Stimulated activated CD8-positive, alpha-beta memory T cell treated with anti-CD3 and anti-CD28 coated beads, Interleukin-7, amount 100 ng/mL, for 4 hours (primary cell): ENCODE measurements around the gene CCSER2.
"Not testable (repeated sequence)": the region's sequence is repeated elsewhere in the genome, so short reads cannot be mapped to it uniquely, and the experiment has no call there.

Source experiments
- DNase-seq, 2 donors: peaks; one replicate each; pipeline ENCODE4 v3.0.0-alpha.2; 2020; ENCODE audit warnings: low read depth in 2 of 2

The CCSER2 gene

GRCh38 chr10:84521468-84521867, 193.1 kb downstream of the CCSER2 start:
- DNase-seq: no peak

- no peak for DNase-seq
Observed at GRCh38 chr10:84522612-84523462, 194.4 kb downstream of the CCSER2 start.

- no peak for DNase-seq
Observed at GRCh38 chr10:84523526-84523925, 195.1 kb downstream of the CCSER2 start.

GRCh38 chr10:84524435-84524834, 196.0 kb downstream of the CCSER2 start:
- no peak for DNase-seq

GRCh38 chr10:84525120-84525806, 196.9 kb downstream of the CCSER2 start:
- DNase-seq: no peak

GRCh38 chr10:84525807-84526182, 197.4 kb downstream of the CCSER2 start:
- DNase-seq: not testable (repeated sequence)

GRCh38 chr10:84527386-84527785, 199.0 kb downstream of the CCSER2 start:
- DNase-seq: not testable (repeated sequence)

- not testable (repeated sequence) for DNase-seq
Observed at GRCh38 chr10:84528526-84528925, 200.1 kb downstream of the CCSER2 start.

GRCh38 chr10:84530724-84531325, 202.4 kb downstream of the CCSER2 start:
- DNase-seq: no peak

GRCh38 chr10:84531396-84531795, 203.0 kb downstream of the CCSER2 start:
- no peak for DNase-seq

- DNase-seq: no peak
Observed at GRCh38 chr10:84534168-84534567, 205.8 kb downstream of the CCSER2 start.

GRCh38 chr10:84537447-84537931, 209.1 kb downstream of the CCSER2 start:
- peak in 1 of 2 donors; percentile 5 for DNase-seq

GRCh38 chr10:84538036-84538435, 209.6 kb downstream of the CCSER2 start:
- DNase-seq: no peak

GRCh38 chr10:84539216-84539615, 210.8 kb downstream of the CCSER2 start:
- DNase-seq: no peak

GRCh38 chr10:84540022-84540616, 211.7 kb downstream of the CCSER2 start:
- DNase-seq: no peak

- peak; percentile 15 to 34 for DNase-seq
Observed at GRCh38 chr10:84540617-84541288, 212.4 kb downstream of the CCSER2 start.

- DNase-seq: no peak
Observed at GRCh38 chr10:84541289-84541637, 212.9 kb downstream of the CCSER2 start.

- no peak for DNase-seq
Observed at GRCh38 chr10:84542522-84543490, 214.4 kb downstream of the CCSER2 start.

- no peak for DNase-seq
Observed at GRCh38 chr10:84543948-84544347, 215.6 kb downstream of the CCSER2 start.

GRCh38 chr10:84545651-84546050, 217.3 kb downstream of the CCSER2 start:
- DNase-seq: no peak
